Sciatic nerve (tissue), 2 donors: Measurements from ENCODE around the gene CEP350. TPM values are rescaled to one million over a fixed set of nuclear protein-coding genes. Genes with fewer than 3 reads are reported as not detected.
"Not testable (repeated sequence)": the region's sequence is repeated elsewhere in the genome, so short reads cannot be mapped to it uniquely, and the experiment has no call there.

Source experiments
- ATAC-seq: fragments of 200-7000 bp; cut with Tn5 transposase; one replicate; pipeline ENCODE4 v1.9.1; 2020; ENCODE audit warnings: mild to moderate bottlenecking, moderate library complexity
- DNase-seq: peaks from one replicate; pipeline ENCODE4 v3.0.0-alpha.2; 2020; ENCODE audit warnings: low spot score
- intact Hi-C: fragments of 100-400 bp; cut with DNase I; formaldehyde crosslinking; loops from one replicate; pipeline ENCODE4 v1.14.2; 2022
- total RNA-seq: library from RNA; stranded (reverse); fragmentation: NEBNext Ultra II Directional; extraction: Animal tissue kit (Norgen Biotek cat#: 25700); gene quantifications from one replicate; pipeline ENCODE4 v1.2.1, GENCODE V29; 2021
- donor health status: DM: no; HTN: no; CAD: no.
- donor health status: DM: no; HTN: no; CAD: no.

CEP350 gene
- total RNA-seq, 1 donor from 2014 or later: 70.0 TPM

- no peak for DNase-seq
- ATAC-seq: no peak
- intact Hi-C loops: no loop called here
These were observed 16.8 kb upstream of the CEP350 start for GRCh38 chr1:179937668-179938254.

- ATAC-seq (no peak), DNase-seq (no peak)
- intact Hi-C loops: no loop called here
These were observed 15.9 kb upstream of the CEP350 start for GRCh38 chr1:179938752-179939151.

GRCh38 chr1:179939941-179940340 lies 14.7 kb upstream of the CEP350 start:
- intact Hi-C loops: no loop called here

GRCh38 chr1:179941454-179941853 lies 13.2 kb upstream of the CEP350 start:
- ATAC-seq (no peak), DNase-seq (no peak)
- intact Hi-C loops: no loop called here

More at GRCh38 chr1:179939941-179940340, 14.7 kb upstream of the CEP350 start:
- DNase-seq (no peak), ATAC-seq (no peak)

GRCh38 chr1:179950651-179951050 lies 4.0 kb upstream of the CEP350 start:
- DNase-seq (no peak), ATAC-seq (no peak)
- intact Hi-C loops: no loop called here

- no peak for ATAC-seq
- intact Hi-C loops: no loop called here
- DNase-seq: no peak
These were observed 3.0 kb upstream of the CEP350 start for GRCh38 chr1:179951383-179952144.

GRCh38 chr1:179952186-179952585 lies 2.4 kb upstream of the CEP350 start:
- intact Hi-C loops: no loop called here
- DNase-seq (no peak), ATAC-seq (no peak)

- intact Hi-C loops: no loop called here
- DNase-seq (no peak), ATAC-seq (peak; percentile 50)
These were observed 577 bp upstream of the CEP350 start for GRCh38 chr1:179953974-179954492.

- intact Hi-C loops: no loop called here
- ATAC-seq: no peak
These were observed 674 bp downstream of the CEP350 start for GRCh38 chr1:179955287-179955680.

GRCh38 chr1:179955731-179956130 lies 1.1 kb downstream of the CEP350 start:
- intact Hi-C loops: no loop called here
- ATAC-seq: no peak
- no peak for DNase-seq

More at GRCh38 chr1:179955287-179955680, 674 bp downstream of the CEP350 start:
- DNase-seq: no peak

GRCh38 chr1:179958359-179958758 lies 3.7 kb downstream of the CEP350 start:
- ATAC-seq (no peak), DNase-seq (no peak)
- intact Hi-C loops: no loop called here

- DNase-seq, ATAC-seq, intact Hi-C loops: not testable (repeated sequence)
These were observed 7.6 kb downstream of the CEP350 start for GRCh38 chr1:179962168-179962567.

- ATAC-seq (no peak), DNase-seq (no peak)
- intact Hi-C loops: no loop called here
These were observed 11.9 kb downstream of the CEP350 start for GRCh38 chr1:179966551-179966950.

GRCh38 chr1:179968284-179968993 lies 13.8 kb downstream of the CEP350 start:
- DNase-seq: no peak
- intact Hi-C loops: no loop called here
- ATAC-seq: no peak

- DNase-seq (no peak), ATAC-seq (peak; percentile 67)
- intact Hi-C loops: no loop called here
These were observed 14.6 kb downstream of the CEP350 start for GRCh38 chr1:179968994-179969919.

- ATAC-seq (peak; percentile 85), DNase-seq (no peak)
- intact Hi-C loops: no loop called here
These were observed 15.4 kb downstream of the CEP350 start for GRCh38 chr1:179969962-179970361.

GRCh38 chr1:179971563-179972496 lies 17.2 kb downstream of the CEP350 start:
- intact Hi-C loops: no loop called here
- DNase-seq: no peak
- ATAC-seq: no peak
